LHCN-M2 (cell line): Measurements from ENCODE around the gene SPON1. TPM values are rescaled to one million over a fixed set of nuclear protein-coding genes. Genes with fewer than 3 reads are reported as not detected.
"Not testable (repeated sequence)": the region's sequence is repeated elsewhere in the genome, so short reads cannot be mapped to it uniquely, and the experiment has no call there.

Experiments used
- DNase-seq: peaks from one replicate; pipeline ENCODE4 v3.0.0-alpha.2; 2012; ENCODE audit warnings: low read depth
- total RNA-seq: library from RNA; depleted of rRNA; stranded (reverse); fragments of >200 nt; gene quantifications from 2 replicates; pipeline ENCODE4 v1.2.3, GENCODE V29; 2014

SPON1 gene
- total RNA-seq, 1 experiment from 2014 or later: not detected

DNA sequence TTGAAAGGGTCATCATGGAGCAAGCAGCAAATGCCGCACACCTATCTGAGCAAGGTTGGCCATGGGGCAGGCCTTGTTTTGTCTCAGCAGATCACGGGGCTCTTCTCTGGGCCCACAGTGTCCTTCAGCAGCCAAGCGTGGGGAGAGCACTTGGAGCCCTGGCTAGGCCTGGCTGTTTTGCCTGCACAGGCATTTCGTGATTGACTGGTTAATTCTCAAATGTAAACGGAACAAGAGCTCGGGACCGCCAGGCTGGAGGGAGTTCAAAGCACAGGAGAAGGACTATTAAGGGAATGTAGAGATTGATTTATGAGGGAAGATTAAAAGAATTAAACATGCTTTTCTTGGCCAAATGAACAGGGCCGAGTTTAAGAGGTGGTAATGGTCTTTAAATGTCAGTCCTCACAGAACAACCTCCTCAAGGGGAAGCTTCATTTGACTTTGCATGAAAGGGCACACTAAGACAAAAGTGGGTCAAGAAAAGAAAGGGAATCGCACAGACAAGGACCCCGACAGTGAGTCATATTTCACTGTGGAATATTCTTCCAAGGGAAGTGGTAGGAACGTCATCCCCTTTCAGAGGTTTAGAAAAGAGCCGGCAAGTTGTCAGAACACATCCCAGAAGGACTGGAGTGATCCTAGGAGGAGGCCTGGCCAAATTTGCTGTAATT, 20.7 kb downstream of the SPON1 start:
- DNase-seq: no peak

DNA sequence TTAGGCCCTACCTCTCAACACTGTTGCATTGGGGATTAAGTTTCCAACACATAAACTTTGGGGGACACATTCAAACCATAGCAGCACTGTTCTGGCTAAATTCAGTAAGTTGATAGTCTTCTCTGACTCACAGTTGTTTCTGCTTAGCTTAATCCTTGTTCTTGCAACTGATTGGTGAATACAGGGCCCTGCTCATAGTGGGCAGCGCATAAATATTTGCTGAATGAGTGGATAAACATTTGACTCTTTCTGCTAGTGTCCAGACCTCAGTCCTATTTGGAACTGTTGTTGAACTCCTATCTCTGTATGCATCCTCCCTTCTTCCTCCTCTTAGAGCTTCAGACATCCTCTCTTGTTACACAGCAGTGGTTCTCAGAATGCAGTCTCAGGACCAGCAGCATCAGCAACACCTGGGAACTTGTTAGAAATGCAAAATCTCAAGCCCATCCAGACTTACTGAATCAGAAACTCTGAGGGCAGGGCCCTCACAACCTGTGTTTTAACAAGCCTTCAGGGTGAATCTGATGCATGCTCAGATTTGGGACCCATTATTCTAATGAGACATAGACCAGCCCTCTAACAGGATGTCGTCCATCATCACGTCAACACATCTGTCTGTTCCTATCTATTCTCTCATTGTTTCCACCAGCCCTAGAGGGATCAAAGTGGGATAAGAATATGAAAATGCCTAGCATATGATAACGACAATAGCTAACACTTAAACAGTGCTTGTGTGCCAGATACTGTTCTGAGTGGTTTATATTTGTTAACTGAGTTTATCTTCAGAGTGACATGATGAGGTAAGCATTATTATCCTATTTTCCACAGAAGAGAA, 22.3 kb downstream of the SPON1 start:
- DNase-seq: peak; percentile 87

DNA sequence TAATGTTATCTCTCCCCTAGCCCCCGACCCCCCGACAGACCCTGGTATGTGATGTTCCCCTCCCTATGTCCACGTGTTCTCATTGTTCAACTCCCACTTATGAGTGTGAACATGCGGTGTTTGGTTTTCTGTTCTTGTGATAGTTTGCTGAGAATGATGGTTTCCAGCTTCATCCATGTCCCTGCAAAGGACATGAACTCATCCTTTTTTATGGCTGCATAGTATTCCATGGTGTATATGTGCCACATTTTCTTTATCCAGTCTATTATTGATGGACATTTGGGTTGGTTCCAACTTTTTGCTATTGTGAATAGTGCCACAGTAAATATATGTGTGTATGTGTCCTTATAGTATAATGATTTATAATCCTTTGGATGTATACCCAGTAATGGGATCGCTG, 24.2 kb downstream of the SPON1 start:
- DNase-seq: not testable (repeated sequence)

DNA sequence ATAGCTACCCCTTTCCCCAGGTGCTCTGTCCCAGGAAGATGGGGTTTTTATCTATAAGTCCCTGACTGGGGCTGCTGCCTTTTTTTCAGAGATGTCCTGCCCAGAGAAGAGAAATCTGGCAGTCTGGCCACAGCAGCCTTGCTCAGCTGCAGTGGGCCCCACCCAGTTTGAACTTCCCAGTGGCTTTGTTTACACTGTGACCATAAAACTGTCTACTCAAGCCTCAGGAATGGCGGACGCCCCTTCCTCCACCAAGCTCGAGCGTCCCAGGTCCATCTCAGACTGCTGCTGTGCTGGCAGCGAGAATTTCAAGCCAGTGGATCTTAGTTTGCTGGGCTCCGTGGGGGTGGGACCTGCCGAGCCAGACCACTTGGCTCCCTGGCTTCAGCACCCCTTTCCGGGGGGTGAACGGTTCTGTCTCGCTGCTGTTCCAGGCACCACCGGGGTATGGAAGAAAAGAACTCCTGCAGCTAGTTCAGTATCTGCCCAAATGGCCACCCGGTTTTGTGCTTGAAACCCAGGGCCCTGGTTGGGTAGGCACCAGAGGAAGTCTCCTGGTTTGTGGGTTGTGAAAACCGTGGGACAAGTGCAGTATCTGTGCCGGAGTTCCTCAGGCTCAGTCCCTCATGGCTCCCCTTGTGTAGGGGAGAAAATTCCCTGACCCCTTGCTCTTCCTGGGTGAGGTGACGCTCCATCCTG, 29.8 kb downstream of the SPON1 start:
- DNase-seq: peak; percentile 31

DNA sequence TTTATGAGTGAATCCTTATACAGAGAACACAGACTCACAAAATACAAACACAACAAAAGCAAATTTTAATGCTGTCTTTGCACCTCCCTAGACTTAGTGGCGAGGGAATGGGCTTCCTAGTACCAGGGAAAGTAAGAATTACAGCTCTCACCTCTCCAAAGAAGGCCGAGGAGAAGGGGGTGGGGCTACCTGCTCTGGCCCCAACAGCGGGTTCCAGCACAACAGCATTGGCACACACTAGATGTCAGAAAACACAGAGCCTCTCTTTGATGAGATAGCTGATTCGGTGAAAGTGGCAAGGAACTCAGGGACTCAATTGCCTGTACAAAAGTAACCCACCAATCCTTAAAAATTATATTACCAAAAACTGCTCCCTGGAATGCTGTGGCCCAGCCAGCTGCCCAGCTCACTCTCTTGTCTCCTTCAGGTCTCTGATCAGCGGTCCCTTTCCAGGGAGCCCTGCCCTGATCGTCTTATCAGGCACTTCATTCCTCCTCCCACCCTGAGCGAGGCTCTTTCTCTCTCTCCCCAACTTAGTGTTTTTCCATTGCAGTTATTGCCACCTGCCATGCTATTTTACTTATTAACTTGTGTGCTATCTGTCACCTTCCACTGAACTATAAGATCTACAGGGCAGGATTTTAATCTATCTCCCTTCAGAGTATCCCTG, 30.7 kb downstream of the SPON1 start:
- no peak for DNase-seq

DNA sequence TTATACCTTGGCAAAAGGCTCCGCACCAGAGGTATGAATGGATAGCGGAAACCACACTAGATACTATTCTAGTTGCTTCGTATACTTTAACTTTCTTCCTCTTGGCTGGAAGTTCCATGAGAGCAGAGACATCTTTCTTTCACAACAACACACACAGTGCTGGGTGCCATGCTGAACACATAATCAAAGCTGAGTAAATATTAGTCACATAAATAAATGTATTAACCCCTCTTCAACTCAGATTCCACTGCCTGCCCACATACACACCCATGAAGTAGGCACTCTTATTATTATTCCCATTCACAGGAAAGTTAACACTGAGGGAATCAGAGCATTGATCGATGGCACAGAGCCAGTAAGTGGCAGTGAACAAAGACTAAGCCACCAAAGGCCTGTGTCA, 35.4 kb downstream of the SPON1 start:
- DNase-seq: no peak

DNA sequence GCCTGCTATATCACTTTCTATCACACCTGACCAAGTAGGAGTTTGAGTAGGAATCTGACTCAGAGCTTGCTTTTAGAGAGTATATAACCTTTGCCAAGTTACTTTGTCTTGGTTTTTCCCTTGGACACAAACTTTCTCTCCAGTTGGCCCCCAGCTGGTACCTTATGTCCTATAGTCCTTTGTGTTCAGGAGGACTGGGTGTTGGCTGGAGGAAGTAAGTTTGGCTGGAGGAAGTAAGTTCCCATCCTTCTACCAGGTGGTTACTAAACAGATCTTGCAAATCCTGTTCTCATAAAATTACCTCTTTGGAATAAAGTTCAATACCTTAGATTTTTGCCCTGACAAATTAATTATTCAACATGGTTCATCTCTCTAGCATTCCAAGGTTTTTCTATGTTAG, 37.2 kb downstream of the SPON1 start:
- no peak for DNase-seq

DNA sequence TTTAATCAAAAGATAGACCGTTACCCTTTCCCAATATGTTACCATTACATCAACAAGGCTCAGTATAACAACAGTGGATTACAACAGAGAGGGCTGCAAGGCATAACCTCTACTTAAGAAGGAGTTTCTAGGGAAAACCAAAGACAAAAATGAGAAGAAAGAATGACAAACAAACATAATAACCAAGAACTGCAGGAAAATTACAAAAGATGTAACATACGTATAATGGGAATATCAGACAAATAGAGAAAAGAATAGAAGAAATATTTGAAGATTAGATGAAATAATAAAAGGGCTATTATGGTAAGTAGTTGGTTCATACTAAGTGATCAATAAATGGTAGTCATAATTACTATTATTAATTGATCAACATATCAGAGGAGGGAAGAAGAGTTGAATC, 39.1 kb downstream of the SPON1 start:
- DNase-seq: no peak

DNA sequence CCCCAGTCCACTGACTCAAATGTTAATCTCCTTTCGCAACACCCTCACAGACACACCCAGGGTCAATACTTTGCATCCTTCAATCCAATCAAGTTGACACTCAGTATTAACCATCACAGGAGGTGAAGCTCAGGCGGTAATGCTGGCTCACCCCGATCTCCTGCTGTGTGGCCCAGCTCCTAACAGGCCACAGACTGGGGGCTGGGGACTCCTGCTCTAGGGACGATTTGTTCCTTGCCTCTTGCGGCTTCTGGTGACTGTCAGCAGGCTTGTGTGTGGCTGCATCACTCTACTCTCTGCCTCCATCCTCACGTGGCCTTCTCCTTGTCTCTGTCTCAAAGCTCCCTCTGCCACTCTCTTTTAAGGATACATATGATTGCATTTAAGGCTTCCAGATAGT, 45.0 kb downstream of the SPON1 start:
- DNase-seq: no peak

DNA sequence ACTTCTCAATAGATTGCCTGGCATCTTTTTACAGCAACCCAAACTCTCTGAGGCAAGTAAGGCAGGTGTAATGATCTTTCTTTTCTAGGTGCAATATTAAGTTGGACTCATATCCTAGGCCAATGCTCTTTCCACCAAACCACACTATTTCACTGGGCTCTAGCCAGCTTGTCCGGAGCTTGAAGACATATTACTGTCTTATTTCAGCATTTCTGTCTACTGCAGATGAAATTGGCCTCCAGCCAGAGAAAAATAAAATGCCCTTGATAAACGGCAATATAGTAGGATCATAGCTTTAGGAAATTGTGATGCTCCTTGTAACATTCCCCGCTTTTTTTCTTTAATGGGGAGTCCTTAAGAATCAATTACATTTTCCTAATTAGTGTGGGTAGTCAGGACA, 48.1 kb downstream of the SPON1 start:
- DNase-seq: no peak

DNA sequence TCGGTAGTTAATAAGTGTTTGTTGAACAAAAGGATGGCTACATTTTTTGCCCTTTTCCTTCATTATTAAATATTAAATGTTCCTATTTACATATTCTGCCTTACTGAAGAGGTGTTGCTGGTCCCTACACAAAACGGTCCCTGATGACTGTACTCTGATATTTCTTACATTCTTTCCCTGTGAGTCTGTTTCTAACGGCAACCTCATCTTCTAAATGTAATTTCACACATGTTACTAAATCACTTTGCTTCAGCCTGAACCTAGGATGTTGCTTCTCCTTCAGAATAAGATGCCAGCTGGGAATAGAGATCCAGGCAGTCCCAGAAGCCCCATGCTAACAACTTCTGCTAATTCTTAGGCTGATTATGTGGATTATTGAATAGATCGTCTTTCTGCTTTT, 50.3 kb downstream of the SPON1 start:
- peak; percentile 5 for DNase-seq

DNA sequence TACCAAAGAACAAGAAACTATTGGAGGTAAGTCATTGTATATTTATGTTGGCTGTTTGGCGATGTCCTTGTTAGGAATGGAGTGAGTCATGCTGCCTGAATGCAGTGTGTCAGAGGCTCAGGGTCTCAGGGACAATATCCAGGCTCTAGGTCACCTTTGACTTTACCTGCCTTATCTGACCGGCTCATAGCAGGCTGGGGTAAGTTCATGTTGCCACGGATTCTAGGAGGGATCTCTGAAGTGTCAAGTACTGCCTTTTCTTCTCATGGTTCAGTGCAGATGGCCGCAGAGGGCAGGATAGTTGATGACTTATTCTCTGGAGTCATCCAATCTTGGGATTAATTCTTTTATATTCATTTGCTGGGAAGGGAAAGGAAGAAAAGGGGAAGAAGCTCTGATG, 53.2 kb downstream of the SPON1 start:
- DNase-seq: peak; percentile 9

DNA sequence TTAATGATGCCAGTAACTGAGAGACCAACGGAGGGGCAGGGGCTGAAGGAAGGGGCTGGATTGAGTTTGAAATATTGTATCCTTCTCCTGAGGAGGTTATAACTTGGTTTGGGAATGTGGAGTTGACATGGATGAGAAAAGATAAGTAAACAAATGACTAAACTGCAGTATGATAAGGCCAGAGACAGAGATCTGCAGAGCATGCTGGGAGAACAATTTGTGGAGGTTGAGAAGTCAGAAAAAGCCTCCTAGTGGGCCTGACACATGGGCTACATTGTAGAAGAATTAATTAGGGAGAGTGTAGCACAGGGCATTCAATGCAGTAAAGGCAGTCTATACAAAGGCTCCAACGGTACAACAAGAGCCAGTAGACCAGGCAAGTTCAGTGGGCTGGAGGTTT, 55.9 kb downstream of the SPON1 start:
- DNase-seq: no peak

DNA sequence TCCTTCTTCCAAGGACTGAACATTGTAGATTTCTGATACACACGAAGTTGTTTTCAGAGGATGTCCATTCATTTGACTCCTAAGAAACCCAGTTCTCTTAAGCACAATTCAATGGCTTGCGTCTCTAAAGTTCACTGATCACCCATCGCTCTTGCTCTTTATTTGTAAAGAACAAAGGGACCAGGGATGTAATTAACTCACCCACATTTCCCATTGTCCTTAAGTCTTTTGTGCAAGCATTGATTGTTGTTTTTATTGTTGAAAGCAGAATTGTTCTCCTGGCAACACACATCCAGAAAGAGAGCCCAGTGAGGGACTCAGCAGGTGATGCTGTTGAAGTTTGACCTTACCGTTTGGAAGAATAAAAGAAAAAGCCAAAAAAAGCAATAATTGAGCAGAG, 59.2 kb downstream of the SPON1 start:
- no peak for DNase-seq

DNA sequence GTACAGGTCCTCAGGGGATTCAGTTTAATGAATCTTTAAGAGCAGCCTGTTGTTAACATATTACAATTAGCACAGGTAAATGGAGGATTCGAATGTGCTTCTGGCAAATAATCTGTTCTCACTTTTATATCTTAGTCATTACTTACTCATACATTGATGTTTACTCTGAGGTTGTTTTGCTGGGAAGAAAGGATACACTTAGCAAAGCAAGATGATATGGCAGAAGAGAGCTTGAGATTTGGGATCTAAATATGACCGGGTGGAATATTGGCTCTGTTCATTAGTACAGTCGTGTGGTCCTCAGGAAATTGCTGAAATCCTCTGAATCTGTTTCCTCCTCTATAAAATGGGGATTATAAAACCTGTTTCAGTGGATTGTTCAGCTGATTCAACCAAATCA, 59.7 kb downstream of the SPON1 start:
- DNase-seq: no peak

DNA sequence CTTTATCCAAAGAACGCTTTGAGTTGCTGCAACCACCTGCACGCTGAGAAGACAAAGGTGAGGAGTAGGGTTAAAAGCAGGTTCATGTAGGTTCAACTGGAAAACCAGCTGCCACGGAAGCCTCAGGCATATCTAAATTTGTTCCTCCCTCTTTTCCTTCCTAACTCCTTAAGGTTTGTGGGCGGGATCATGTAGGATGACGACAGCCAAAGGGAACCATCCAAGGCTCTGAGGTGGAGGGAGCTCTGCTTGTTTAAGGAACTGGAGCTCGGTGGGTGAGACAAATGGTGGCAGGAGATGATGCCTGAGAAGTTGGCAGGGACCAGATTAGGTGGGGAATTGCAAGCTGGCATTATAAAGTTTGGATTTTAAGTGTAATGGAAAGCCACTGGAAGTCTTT, 60.3 kb downstream of the SPON1 start:
- no peak for DNase-seq

DNA sequence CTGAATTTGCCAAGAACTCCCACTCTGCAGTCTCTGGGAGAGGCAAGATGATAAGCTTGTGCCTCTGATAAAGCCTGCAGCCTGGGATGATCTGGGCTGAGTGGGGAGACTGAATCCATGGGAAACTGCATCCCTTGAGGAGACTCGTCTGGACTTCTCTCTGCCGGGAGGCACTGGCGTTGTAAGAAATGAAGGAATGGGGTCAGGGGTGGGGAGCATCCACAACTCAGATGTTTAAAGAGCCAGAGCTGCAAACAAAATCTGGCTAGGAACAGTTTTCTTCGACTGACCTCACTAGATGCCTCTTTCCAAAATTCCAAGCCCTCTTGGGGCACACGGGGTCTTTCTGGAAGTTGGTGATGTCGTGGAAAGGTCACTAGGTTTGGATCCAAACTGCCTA, 64.4 kb downstream of the SPON1 start:
- DNase-seq: no peak

DNA sequence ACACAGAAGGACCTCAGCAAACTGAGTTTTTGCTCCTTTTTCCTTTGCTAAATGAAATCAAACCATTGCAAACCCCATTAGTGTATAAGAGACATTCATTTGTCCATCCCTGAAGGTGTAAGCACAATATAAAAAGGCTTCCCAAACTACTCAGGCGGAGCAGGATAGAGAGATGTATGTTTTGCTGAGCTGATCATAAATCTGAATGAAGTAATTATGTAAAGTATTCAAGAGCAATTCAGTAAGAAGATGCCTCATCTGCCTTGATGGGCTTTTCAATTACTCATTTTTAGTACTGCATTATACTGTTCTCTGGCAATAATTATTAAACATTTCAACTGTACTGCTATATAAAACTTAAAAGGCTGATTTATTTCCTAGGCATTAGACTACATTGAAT, 65.0 kb downstream of the SPON1 start:
- no peak for DNase-seq

DNA sequence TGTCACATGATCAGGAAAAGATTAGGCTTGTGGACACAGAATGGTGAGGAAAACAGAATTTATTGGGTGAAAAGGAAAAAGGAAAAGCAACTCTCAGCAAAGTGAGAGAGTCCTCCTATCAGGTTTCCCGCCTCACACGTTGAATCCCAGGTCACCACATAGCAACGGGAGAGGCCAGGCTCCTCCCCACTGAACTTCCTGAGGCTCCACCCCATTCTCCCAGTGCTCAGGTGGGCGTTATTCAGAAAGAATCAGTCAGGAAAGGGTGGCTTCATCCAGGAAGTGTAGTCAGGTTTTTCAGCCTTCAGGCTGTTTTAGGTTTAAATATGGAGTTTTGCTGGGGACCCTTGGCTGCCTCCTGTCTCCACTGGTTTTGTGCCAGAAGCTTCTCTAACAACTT, 66.9 kb downstream of the SPON1 start:
- no peak for DNase-seq

DNA sequence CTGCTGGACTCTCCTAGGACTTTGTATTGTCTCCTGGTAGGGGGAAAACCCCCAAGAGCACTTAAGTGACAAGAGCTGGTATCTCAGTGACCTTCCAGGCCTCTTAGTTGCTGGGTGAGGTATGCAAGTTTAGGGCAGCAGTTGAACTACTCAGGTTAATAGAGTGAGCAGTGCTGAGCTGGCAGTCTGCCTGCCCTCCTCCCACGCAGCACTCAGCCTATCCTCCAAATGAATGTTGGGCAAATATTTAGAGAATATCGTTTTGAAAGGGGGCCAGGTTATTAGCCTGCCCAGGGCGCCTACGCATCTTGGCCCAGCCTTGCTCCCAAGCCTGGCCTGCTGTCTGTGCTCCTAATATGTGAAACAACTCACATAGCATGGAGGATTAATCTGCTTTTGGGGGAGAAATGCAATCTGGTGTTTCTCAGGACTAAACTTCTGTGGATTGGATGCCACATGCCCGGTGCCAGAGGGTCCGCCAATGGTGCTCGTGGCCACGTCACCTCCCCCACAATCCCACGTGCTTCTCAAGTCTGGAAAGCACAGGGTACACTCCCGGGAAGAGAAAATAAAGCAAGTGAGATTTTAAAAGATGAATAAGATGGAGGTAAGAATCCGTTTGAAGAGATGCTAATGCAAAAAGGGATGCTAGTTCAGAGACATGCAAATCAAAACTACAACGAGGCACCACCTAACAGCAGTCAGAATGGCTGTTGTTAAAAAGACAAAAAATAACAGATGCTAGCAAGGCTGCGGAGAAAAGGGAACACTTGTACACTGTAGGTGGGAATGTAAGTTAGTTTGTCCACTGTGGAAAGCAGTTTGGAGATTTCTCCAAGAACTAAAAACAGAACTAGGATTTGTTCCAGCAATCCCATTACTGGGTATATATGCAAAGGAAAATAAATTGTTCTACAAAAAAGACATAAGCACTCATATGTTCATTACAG, 67.7 kb downstream of the SPON1 start:
- no peak for DNase-seq

DNA sequence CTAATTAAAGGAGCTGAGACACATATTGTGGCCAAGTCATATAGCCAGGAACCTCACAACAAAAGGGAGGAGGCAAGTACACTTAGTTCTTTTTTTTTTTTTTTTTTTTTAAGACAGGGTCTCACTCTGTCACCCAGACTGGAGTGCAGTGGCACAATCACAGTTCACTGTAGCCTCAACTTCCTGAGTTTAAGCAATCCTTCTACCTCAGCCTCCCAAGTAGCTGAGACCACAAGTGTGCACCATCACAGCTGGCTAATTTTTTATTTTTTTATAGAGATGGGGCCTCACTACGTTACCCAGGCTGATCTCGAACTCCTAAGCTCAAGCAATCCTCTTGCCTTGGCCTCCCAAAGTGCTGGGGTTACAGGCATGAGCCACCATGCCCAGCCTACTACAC, 73.0 kb downstream of the SPON1 start:
- not testable (repeated sequence) for DNase-seq
